Measurements from ENCODE around the gene CLCN5.
A peak's percentile ranks its signal among the peaks of the same experiment; 100 is the strongest.

Gene CLCN5

GRCh38 chrX:49922291-49923241, at the start of gene CLCN5:
TSS of gene CLCN5 (plus strand) at chrX:49922596. CDS start at chrX:49925299, 2,703 bp downstream.
- peak; percentile 94 for DNase-seq

DNA sequence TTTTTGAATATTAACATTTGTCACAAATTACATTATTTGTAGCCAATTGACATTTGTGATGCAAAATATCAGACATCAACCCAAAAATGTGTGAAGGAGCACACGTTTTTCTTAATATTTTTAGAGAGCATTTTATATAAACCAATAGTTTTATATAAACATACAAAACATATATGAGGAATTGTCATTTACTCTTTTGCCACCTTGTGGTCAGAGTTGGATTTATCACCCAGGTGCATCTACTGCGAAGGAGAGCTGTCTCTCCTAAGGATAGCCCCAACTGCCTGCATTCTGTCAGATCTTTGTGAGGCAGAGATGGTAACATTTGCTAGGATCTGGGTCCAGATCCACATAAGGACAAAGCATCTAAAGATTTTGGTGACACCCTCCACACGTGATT, 45.6 kb upstream of the CLCN5 start:
- DNase-seq: peak; percentile 38

GRCh38 chrX:49877397-49878101, 44.8 kb upstream of the CLCN5 start:
- no peak for DNase-seq

- DNase-seq: no peak
Measured at GRCh38 chrX:49878128-49878833, 44.1 kb upstream of the CLCN5 start.

DNA sequence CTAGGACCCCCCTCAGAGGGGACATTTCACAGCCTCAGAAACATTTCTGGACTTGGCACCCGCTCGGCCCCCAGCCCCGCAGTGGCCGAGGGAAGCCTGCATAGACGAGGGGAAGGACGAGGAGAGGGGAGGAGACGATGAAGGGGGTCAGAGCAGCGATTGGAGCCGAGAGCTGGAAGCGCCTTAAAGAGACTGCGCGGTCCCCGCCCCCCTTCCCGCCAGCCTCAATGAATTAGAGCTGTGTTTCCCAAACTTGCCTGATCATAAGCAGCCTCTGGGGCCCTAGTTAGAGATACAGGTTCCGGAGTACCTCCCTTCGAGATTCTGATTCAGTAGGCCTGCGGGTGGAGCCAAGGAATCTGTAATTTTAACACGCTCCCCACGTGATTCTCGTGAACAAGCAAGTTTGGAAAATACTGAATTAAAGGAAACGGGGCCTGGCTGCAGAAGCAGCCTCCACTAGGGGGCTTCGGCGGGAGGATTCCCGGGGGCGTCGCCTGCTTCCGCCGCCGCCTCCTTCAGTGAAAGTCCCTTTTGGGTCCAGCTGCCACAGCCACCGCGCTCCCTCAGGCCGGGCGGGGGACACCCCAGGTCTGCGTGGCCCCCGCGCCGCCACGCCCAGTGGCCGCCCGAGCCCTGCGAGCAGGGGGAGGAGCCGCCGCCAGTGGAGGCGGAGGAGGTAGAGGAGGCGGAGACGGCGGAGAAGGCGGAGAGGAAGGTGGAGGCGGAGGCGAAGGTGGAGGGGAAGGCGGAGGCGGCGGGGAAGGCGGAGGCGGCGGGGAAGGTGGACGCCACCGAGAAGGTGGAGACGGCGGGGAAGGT, 43.4 kb upstream of the CLCN5 start, which contains the start of gene USP27X:
Gene USP27X, plus strand, starts transcription at position 651 of the 822 bp plus-strand sequence. CDS start 824 bp downstream, outside the sequence.
- peak; percentile 78 for DNase-seq

GRCh38 chrX:49879656-49880277, 42.6 kb upstream of the CLCN5 start:
- DNase-seq: no peak

DNA sequence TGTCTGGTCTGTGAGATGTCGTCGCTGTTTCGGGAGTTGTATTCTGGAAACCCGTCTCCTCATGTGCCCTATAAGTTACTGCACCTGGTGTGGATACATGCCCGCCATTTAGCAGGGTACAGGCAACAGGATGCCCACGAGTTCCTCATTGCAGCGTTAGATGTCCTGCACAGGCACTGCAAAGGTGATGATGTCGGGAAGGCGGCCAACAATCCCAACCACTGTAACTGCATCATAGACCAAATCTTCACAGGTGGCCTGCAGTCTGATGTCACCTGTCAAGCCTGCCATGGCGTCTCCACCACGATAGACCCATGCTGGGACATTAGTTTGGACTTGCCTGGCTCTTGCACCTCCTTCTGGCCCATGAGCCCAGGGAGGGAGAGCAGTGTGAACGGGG, 41.7 kb upstream of the CLCN5 start:
- DNase-seq: no peak

DNA sequence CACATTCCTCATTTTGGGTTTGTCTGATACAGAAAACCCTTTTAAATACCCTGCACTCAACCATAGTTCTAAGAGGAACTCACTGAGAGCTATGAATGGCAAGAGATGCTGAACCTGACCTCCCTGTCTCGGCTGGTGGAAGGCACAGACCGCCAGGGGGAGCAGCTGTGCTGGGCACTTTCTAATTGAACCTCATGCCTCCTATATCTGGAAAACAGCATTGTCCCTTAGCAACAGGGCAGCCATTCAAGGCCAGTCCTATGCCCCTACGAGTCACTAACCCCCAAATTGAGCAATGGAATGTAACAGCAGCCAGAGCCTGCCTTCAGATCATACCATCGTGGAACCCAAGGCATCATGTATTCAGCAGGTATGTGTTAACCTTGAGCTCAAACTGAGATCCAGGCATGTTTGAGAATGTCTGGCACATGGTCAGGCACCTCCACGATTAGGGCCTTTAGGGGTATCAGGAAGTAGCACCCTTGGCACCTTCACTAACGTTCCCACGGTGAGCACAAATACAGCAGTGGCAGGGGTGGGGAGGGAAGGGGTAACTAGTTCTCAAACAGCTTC, 38.0 kb upstream of the CLCN5 start:
- peak; percentile 64 for DNase-seq

DNA sequence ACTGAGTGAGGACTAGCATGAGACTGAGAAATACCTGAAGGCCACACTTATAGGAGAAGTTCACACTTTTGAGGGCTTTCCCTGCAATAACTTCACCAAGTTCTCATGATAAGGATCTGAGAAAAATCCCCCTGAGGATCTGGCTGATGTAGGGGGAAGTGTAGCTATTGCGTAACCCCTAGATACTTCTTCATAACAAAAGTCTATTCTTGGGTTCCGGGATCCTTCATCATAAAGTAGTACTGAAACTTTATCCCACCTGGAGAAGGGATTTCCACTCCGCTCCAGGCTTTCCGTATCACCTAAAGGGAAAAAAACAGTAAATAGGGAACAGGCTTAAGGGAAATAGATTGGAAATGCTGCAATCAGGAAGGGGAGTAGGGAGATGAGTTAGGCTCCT, 29.9 kb upstream of the CLCN5 start:
- no peak for DNase-seq

- DNase-seq: no peak
Measured at GRCh38 chrX:49896951-49897350, 25.4 kb upstream of the CLCN5 start.

DNA sequence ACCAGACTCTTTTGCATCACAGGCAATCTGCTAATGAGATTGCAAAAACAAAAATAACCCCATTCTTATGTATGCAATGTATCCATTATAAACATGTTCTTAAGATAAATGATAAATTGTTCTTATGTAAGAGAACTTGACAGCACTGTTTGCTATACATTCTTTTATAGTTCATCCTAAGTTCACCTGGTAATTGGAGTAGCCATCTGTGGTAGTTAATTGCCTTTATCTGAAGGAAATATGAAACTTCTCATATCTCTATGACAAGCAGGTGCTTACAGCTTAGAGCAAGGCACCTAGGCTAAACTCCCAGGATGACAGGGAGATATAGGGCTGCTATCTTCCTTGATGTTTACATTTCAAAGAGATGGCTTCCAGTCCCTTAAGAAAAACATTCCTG, 21.3 kb upstream of the CLCN5 start:
- DNase-seq: no peak

GRCh38 chrX:49910344-49910743, 12.1 kb upstream of the CLCN5 start:
- DNase-seq: no peak

DNA sequence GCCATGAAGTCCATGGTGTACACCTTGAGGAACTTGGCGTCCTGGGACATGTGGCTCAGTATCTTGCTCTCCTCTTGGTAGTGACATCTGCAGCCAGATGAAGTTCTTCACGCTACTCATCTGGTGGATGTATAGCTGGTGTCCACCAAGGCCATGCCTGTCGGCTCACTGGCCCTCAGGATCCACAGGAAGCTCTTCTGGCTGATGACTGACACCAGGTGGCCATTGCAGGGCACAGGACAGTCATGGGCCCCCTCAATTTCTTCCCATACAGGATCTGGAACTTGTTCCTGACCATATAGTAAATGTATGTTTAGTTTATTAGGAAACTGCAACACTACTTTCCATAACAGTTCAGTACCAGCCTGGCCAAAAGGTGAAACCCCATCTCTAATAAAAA, 10.3 kb upstream of the CLCN5 start:
- no peak for DNase-seq

DNA sequence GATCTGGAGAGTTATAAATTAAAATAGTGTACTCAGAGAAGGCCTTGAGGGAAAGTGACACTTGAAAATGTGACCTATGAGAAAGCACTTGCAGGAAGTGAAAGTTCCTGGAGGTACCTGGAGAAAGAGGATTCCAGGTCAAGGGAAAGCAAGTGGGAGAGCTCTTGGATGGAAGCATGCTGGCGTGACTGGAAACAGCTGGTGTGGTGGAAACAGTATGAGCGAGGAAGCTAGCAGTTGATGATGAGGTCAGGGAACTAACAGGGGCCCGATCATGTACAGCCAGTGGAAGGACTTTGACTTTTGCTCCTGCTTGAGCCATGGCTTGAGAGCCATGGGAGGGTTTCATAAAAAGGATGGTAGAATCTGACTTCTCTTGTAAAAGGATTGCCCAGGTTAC, 9.5 kb upstream of the CLCN5 start:
- DNase-seq: no peak

DNA sequence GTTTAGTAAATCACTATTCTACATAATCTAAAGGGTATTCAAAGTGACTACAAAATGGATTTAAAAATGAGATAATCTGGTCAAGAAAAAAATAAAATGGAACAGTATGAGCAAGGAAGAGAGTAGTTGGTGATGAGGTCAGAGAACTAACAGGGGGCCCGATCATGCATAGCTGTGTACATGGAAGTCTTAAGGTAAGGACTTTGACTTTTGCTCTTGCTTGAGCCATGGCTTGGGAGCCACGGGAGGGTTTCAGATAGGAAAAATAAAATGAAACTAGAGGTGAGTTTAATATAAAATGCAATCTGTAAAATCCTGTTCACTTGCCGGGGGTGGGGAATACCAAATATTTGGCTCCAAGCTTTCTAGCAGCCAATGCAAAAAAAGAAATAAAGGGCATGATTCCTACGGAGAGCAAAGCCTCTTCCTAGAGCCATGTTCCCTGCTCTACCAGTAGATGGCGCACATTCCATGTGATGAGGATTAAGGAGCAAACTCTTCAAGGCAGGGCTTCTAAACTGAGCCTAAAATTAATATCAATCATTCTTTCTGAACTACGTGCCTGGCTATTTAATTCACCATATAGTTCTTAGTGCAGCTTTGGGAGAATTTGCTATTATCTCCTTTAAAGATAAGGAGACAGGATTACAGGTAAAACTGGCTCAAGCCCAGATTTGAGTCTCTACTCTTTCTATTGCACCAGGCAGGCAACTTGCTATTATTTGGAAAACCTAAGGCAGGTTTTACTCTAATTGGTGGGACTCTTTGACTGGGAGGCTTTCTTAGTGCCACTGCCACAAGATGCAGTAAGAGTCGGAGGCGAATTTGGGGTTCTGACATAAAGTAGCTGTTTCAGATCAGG, 6.8 kb upstream of the CLCN5 start:
- peak; percentile 64 for DNase-seq

GRCh38 chrX:49919617-49920016, 2.8 kb upstream of the CLCN5 start:
- peak; percentile 20 for DNase-seq

DNA sequence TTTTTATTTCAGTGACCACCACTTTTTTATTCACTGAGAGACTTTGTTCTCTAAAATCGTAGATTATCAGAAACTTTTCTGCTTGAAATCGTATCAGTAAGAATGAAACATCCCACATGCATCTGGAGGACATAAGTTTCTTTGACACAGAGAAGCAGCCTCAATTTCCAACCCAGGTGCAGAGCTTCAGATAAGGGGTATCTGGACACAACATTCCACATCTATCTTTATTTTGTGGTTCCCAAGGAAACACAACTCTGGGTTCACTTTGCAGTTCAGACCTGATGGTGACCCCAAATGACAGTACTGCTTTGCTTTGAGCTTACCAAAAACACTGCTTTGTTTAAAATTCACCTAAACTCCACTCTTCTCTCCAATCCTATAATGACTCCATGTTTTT, 1.3 kb upstream of the CLCN5 start:
- DNase-seq: no peak

GRCh38 chrX:49925176-49925575, 2.8 kb downstream of the CLCN5 start:
- no peak for DNase-seq

DNA sequence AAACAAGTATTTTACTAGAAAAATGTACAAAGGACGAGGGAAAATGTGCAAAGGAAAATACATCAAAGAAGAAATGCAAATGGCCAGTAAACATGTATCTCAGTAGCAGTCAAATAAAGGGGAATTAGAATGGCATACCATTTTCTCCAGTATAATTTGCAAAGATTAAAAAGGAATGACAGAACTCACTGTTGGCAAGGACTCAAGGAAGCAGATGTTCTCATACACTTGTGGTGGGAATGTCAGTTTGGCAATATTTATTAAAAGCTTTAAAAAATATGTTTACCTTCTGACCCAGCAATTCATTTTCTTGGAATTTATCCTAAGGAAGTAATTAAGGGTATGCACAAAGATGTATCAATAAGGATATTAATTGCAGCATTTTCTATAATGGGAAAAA, 7.6 kb downstream of the CLCN5 start:
- DNase-seq: no peak

DNA sequence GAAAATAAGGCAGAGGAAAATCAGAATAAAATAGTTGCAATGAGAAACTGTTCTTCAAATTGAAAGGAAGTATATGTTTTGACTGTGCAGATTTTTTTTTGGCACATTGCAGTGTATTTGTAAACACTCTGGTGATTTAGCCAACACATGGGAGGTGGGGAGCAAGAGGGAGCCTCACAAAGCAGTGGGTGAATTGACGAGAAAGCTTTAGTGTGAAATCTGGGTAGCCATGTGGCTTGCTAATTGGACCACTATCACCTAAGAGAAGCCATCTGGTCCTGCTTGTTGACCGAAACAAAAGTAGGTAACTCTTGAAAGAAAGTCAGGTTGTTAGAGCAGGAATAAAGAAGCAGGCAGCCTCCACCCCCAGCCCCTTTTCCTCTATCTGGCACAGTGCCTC, 10.4 kb downstream of the CLCN5 start:
- no peak for DNase-seq

DNA sequence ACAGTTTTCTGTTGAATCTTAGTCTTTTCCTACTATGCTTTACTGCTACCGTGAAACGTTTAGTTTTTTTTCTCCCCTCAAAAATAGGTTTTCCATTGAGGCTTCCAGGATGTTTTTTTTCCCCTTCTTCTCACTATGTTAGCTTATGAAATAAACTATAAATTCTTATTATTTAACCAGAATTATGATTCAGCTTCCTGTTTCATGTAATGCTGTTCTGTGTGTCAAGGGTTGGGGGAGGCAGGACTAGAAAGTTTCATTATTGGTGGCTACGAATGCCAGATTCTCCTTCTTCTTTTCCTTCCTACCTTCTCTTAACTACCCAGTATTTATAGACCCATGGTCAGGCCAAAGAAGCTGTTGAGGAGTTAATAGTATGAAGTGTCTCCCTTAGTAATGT, 11.8 kb downstream of the CLCN5 start:
- DNase-seq: peak; percentile 3

Measured in activated CD4-positive, alpha-beta T cell treated with anti-CD3 and anti-CD28 coated beads, Interleukin-2, amount 50 U/mL, for 16 hours (primary cell).